Kidney (tissue), 14 donors: Measurements from ENCODE around the gene MAS1. TPM values are rescaled to one million over a fixed set of nuclear protein-coding genes. Genes with fewer than 3 reads are reported as not detected.

ENCODE experiments used
- DNase-seq, 5 donors: peaks; one replicate each; pipeline ENCODE4 v3.0.0-alpha.2; 2013 to 2020
- FAIRE-seq: peaks from 2 replicates; lab custom pipeline; 2012; peaks lifted over from hg19 to GRCh38; lab: Jason Lieb, UNC
- H3K27ac ChIP-seq, 2 donors: one replicate each; pipeline ENCODE4 v1.7.0; 2013; ENCODE audit warnings: low read depth in 2 of 2, low read length in 2 of 2, inconsistent platforms in 1 of 2
- H3K27me3 ChIP-seq: one replicate; pipeline ENCODE4 v1.7.1; 2013; ENCODE audit warnings: low read length, inconsistent platforms; ENCODE audit not compliant: control insufficient read depth, insufficient read depth
- H3K36me3 ChIP-seq, 3 donors: one replicate each; pipeline versions ENCODE4 v1.7.0 to v1.7.1; 2013; ENCODE audit warnings: low read length in 3 of 3, control low read depth in 1 of 3, inconsistent platforms in 1 of 3; ENCODE audit not compliant: insufficient read depth in 3 of 3, control insufficient read depth in 2 of 3
- H3K4me1 ChIP-seq, 3 donors: one replicate each; pipeline versions ENCODE4 v1.7.0 to v1.7.1; 2013; ENCODE audit warnings: low read length in 3 of 3, inconsistent platforms in 1 of 3, low read depth in 1 of 3; ENCODE audit not compliant: control insufficient read depth in 2 of 3, insufficient read depth in 2 of 3
- H3K4me3 ChIP-seq, 3 donors: one replicate each; pipeline versions ENCODE4 v1.7.0 to v1.8.1; 2013; ENCODE audit warnings: low read length in 3 of 3, control low read depth in 1 of 3, inconsistent platforms in 1 of 3
- H3K9ac ChIP-seq, 3 donors: one replicate each; pipeline versions ENCODE4 v1.7.0 to v1.7.1; 2013; ENCODE audit warnings: low read length in 3 of 3, control low read depth in 1 of 3, inconsistent platforms in 1 of 3
- H3K9me3 ChIP-seq, 3 donors: one replicate each; pipeline versions ENCODE4 v1.7.0 to v1.7.1; 2013; ENCODE audit warnings: low read length in 3 of 3, control low read depth in 1 of 3, inconsistent platforms in 1 of 3; ENCODE audit not compliant: control insufficient read depth in 2 of 3, insufficient read depth in 1 of 3
- CTCF ChIP-seq: IDR thresholded peaks from 3 replicates; pipeline ENCODE4 v1.5.1; 2012; ENCODE audit warnings: mild to moderate bottlenecking, moderate library complexity, borderline replicate concordance; ENCODE audit not compliant: insufficient read depth; ENCODE audit errors: extremely low read depth
- intact Hi-C: fragments of 100-400 bp; cut with DNase I; formaldehyde crosslinking; loops from one replicate; pipeline ENCODE4 v1.11.1; 2022
- polyA plus RNA-seq: library from polyadenylated mRNA; stranded (reverse); fragments of 350-450 nt; fragmentation: Illumina TruSeq; extraction: RNeasy Lipid Tissue Mini Kit (QIAGEN cat#74804); gene quantifications from one replicate; pipeline ENCODE4 v1.2.3, GENCODE V29; 2014; ENCODE audit warnings: low read depth, low replicate concordance; ENCODE audit not compliant: insufficient read depth
- total RNA-seq: library from RNA; stranded (reverse); fragmentation: NEBNext Ultra II Directional; extraction: Animal tissue kit (Norgen Biotek cat#: 25700); gene quantifications from one replicate; pipeline ENCODE4 v1.2.1, GENCODE V29; 2021
- donor health status: control.
- donor health status: control.
- donor health status: control.
- donor health status: control.
- donor health status: control.
- donor health status: DM: yes; HTN: yes; CAD: no.
- donor health status: Normal renal cell carcinoma (clear cell type).

The MAS1 gene
- total and polyA plus RNA-seq, 2 donors from 2014 or later = not detected

- H3K27me3 ChIP-seq = no peaks in the 10 kb centered on the region
- TF ChIP-seq CTCF = no peak
Measured at GRCh38 chr6:159887761-159888160, 3.0 kb upstream of the MAS1 start.

GRCh38 chr6:159890201-159890600 lies 587 bp upstream of the MAS1 start:
- TF ChIP-seq CTCF = no peak
- Histone ChIP-seq H3K9me3 (no peaks in the 10 kb centered on the region), H3K36me3 (no peaks in the 10 kb centered on the region), H3K27me3 (no peaks in the 10 kb centered on the region), H3K9ac (no peak overlapping the region), H3K4me3 (no peak overlapping the region), H3K27ac (no peak overlapping the region), H3K4me1 (no peaks in the 10 kb centered on the region)
- FAIRE-seq (no peak), DNase-seq (no peak)
- intact Hi-C loops = no loop called here

More at GRCh38 chr6:159887761-159888160, 3.0 kb upstream of the MAS1 start:
- Histone ChIP-seq H3K36me3 (no peaks in the 10 kb centered on the region), H3K27ac (no peak overlapping the region), H3K9me3 (no peaks in the 10 kb centered on the region), H3K9ac (no peak overlapping the region), H3K4me3 (no peak overlapping the region), H3K4me1 (no peaks in the 10 kb centered on the region)
- DNase-seq = no peak
- FAIRE-seq = no peak
- intact Hi-C loops = no loop called here

- intact Hi-C loops = no loop called here
- DNase-seq = no peak
- H3K36me3 ChIP-seq = no peaks in the 10 kb centered on the region
Measured at GRCh38 chr6:159892053-159892452, 1.3 kb downstream of the MAS1 start.

More at GRCh38 chr6:159892053-159892452, 1.3 kb downstream of the MAS1 start:
- Histone ChIP-seq H3K27me3 (no peaks in the 10 kb centered on the region), H3K27ac (no peak overlapping the region), H3K4me3 (no peak overlapping the region), H3K9ac (no peak overlapping the region), H3K9me3 (no peaks in the 10 kb centered on the region), H3K4me1 (no peaks in the 10 kb centered on the region)
- no peak for FAIRE-seq
- TF ChIP-seq CTCF = no peak
